NCI-H1092 (cell line): ENCODE data around the gene CLOCK.
"Not testable (repeated sequence)": the region's sequence is repeated elsewhere in the genome, so short reads cannot be mapped to it uniquely, and the experiment has no call there.

Experiments
- DNase-seq: peaks from one replicate; lab custom pipeline; 2025; lab: John Stamatoyannopoulos, UW

CLOCK gene, protein sequence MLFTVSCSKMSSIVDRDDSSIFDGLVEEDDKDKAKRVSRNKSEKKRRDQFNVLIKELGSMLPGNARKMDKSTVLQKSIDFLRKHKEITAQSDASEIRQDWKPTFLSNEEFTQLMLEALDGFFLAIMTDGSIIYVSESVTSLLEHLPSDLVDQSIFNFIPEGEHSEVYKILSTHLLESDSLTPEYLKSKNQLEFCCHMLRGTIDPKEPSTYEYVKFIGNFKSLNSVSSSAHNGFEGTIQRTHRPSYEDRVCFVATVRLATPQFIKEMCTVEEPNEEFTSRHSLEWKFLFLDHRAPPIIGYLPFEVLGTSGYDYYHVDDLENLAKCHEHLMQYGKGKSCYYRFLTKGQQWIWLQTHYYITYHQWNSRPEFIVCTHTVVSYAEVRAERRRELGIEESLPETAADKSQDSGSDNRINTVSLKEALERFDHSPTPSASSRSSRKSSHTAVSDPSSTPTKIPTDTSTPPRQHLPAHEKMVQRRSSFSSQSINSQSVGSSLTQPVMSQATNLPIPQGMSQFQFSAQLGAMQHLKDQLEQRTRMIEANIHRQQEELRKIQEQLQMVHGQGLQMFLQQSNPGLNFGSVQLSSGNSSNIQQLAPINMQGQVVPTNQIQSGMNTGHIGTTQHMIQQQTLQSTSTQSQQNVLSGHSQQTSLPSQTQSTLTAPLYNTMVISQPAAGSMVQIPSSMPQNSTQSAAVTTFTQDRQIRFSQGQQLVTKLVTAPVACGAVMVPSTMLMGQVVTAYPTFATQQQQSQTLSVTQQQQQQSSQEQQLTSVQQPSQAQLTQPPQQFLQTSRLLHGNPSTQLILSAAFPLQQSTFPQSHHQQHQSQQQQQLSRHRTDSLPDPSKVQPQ

DNA sequence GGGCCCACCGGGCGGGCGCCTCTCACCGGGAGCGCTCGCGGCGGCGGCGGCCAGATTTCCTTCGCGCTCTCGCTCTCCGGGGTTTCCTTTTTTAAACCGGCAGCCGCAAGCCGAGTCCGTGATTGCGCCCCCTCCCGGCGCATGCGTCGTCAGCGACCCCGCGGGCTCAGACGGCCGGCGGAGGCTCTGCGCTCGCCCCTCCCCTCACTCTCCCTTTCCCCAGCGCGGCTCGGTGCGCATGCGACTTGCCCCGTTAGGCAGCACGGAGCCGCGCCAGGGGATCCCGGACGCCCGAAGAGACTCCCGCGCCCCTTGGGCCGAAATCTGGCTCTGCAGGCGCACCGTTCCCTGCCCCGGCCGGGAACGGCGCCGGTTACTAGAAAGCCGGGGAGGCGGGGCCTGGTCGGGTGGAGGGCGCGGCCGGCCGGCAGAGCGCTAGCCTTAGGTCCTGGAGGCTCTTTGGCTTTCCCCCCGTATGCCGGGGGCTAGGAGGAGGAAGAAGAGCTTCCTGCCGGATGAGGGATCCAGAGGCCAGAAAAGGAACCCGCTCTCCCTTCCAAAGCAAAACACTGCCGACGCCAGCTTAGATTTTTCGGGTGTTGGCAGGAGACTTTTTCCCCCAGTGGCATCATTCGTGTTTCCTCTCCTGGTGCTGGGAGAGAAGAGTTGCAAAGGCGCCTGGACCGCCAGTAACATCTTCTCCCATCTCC lies at the start of gene CLOCK:
Gene CLOCK (minus strand): TSS at position 154 of the 710 bp plus-strand sequence. CDS start 64,124 bp downstream, outside the sequence.
- peak; percentile 84 for DNase-seq

DNA sequence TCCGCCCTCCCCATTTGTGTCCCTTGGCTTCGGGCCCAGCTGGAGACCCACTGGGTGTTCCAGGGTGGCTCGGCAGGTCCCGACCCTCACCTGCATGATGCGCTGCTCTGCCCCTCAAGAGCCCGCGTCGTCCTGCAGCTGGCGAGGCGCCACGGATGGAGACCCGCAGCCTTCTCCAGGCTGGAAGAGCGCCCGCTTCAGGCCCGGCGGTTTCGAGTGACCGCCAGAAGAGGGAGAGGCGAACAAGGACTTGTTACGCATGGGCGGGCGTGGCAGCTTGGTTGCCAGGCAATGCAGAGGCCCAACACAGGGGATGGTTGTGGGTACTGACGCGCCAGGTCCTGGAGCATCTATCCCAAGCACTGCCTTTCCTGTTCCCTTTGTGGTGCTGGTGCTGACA lies 45.3 kb upstream of the CLOCK start, which contains the start of gene PDCL2:
Gene PDCL2 (minus strand): TSS at position 232 of the 400 bp plus-strand sequence. CDS start 136 bp downstream, at position 96.
- DNase-seq, result no peak

GRCh38 chr4:55588160-55588559 lies 41.5 kb upstream of the CLOCK start:
- DNase-seq, result no peak

- DNase-seq, result not testable (repeated sequence)
These were observed 36.1 kb upstream of the CLOCK start for GRCh38 chr4:55582773-55583172.

DNA sequence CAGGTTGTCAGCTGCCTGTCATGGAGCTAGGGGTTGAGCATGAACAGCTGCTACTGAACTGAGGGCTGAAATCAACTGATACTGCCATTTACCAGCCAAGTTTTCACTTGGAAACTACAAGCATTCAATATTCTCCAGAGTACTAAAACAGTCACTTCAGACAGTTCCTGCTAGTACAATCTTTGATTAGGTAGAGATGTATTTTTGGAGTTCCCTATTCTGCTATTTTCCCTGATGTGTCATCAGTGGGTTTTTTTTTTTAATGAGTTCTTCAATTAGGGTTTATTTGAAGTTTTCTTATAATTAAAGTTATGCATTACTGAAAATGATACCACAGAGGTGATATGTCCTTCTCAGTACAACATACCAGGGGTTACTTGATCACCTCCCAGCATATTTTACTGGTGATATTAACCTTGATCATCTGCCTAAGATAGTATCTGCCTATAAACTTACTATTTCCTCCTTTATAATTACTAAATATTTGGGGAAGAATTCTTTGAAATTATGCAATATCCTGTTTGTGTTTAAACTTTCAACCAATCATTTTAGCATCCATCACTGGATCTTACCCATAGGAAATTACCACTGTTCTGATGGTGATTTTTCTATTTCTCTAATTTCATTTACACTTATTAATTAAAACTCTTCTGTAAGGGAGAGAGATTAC lies 31.8 kb upstream of the CLOCK start:
- no peak for DNase-seq

DNA sequence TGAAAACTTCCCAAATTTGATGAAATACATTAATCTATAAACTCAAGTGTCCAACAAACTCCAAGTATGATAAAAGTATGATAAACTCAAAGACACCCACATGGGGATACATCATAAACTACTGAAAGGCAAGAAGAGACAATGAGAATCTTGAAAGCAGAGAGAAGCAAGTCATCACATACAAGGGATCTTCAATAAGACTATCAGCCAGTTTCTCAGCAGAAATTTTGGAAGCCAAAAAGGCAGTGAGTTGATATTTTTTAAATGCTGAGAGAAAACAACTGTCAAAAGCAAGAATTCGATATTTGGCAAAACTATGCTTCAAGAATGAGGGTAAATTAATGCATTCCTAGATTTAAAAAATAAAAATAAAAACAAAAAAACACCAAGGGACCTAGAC lies 28.8 kb upstream of the CLOCK start:
- DNase-seq, result no peak

GRCh38 chr4:55574252-55574651 lies 27.5 kb upstream of the CLOCK start:
- no peak for DNase-seq

DNA sequence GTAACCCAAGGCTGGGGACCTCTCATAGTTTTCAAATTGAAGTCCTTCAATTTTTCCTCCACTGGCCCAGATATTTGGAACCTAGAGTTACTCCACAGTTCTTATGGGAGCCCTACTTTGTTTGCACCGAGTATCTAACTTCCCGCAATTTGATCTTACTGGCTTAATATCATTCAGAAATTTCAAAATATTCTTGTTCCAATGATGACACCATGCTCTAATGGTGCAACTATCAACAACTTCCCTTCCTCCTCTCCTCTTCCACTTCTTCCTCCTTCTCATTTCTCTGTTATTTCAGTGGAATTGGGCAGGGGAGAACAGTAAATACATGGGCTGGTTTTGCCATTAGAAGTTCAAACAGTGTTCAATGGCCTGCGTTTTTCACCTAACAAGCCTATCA lies 25.1 kb upstream of the CLOCK start:
- no peak for DNase-seq

DNA sequence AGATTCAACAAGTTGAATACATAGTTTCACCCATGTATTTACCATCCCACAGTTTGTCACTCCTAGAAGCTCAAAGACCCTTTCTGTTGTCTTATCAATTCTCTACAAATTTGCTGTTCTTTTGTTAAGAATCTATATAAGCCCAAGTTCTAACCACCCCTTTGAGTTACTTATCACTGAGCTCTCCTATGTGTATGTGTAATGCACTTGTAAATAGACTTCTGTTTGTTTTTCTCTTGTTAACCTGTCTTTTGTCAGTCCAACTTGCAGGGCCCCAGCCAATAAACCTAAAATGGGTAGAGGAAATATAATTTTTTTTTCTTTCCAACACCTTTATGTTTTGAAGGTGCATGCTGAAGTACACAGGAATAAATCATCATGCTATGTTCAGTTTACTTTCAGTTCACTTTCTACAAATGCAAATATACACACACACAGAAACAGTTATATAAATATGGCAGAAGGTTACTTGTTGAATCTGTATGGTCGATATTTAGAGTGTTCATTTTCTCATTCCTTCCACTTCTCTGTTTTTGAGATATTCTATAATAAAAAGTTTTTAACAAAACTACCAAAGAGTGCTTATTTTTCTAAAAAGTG lies 22.3 kb upstream of the CLOCK start:
- DNase-seq, result no peak

- no peak for DNase-seq
These were observed 15.2 kb upstream of the CLOCK start for GRCh38 chr4:55561889-55562288.

- DNase-seq, result no peak
These were observed 13.4 kb upstream of the CLOCK start for GRCh38 chr4:55560096-55560495.

GRCh38 chr4:55554453-55555030 lies 7.8 kb upstream of the CLOCK start:
- no peak for DNase-seq

GRCh38 chr4:55553441-55554201 lies 6.9 kb upstream of the CLOCK start:
- DNase-seq, result no peak

- DNase-seq, result not testable (repeated sequence)
These were observed 5.3 kb upstream of the CLOCK start for GRCh38 chr4:55551964-55552363.

GRCh38 chr4:55549888-55550287 lies 3.2 kb upstream of the CLOCK start:
- no peak for DNase-seq

- DNase-seq, result no peak
These were observed 1.2 kb upstream of the CLOCK start for GRCh38 chr4:55547918-55548317.

DNA sequence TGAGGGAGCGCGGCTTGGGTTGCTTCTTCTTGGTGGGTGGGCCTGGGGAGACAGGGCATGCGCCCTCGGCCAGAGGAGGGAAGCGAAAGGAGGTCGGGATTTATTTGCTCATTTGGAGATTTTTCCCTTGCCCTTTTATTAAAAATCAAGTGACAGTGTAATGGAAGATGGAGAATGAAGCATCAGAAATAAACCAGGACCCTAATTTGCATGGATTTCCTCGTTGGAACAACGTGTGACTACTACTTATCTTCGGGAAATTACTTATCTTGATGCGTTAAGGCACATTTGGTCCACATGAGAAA lies 709 bp upstream of the CLOCK start:
- DNase-seq, result no peak

DNA sequence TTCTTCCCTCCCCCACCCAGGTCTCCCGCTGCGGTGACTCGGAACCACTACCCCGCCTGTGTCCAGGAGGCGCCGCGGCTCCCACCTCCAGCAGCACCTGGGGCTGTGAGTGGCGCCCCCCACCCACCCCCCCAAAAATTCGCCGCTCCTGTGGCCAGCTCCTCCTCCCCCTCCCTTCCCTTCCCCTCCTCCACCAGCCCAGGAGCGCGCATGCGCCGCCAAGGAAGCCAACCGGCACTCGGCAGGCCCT lies 278 bp downstream of the CLOCK start:
- DNase-seq, result no peak

DNA sequence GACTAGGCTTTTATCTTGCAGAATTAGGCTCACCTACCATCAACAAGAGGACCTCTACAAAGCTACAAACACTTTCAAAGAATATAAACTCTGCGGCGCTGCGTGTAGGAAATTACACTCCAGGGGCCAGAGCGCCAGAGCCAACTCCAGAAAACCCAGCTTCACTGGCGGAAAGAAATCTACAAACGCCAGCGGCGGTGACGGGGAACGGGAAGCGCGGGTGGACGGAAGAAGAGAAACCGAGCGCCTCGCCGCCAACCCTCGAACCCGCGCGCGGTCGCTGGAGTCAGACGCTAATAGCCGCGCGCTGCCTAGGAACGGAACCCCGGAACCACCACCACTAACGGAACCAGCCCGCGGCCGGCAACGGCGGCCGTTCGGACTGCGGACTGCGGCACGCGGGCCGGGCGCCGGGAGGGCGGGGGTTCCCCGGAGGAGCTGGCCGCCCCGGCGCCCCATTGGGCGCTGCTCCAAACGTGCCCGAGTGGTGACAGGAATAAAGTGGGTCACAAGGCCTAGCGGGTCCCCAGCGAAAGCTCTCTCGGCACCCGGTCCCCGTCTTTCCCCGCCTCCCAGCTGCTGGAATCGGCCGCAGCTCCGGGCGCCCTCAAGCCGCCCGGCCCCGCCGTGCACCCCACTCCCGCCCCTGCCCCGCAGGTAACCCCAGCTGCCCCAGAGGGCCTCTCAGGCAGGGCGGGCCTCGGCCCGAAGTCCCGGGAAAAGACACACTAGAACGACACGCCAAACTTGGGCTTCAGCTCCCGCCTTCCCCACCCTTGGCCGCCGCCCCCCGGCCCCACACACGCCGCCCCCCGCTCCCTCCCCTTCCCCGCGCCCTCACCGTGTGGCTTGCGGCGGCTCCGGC lies 836 bp downstream of the CLOCK start:
- DNase-seq, result peak; percentile 77

- DNase-seq, result no peak
These were observed 1.6 kb downstream of the CLOCK start for GRCh38 chr4:55545151-55545550.
